Subcutaneous adipose tissue (tissue), 4 donors: ENCODE results near the gene ACTR6. TPM values are rescaled to one million over a fixed set of nuclear protein-coding genes. Genes with fewer than 3 reads are reported as not detected.

Experiments
- total RNA-seq, 4 donors: library from RNA; depleted of rRNA; stranded (reverse); fragments of >200 nt; gene quantifications; one replicate each; pipeline ENCODE4 v1.1.0, GENCODE V29; 2016
- TF ChIP-seq, protein P1 (sequence below): fragments of 450-650 bp; IDR thresholded peaks from one replicate; pipeline ENCODE4 v1.5.1; 2016; ENCODE audit warnings: low read depth, mild to moderate bottlenecking, control low read depth, antibody characterized with exemption, moderate library complexity

The ACTR6 gene
- total RNA-seq, 4 donors from 2014 or later, result 14.3 to 43.4 (median 19.9) TPM

DNA sequence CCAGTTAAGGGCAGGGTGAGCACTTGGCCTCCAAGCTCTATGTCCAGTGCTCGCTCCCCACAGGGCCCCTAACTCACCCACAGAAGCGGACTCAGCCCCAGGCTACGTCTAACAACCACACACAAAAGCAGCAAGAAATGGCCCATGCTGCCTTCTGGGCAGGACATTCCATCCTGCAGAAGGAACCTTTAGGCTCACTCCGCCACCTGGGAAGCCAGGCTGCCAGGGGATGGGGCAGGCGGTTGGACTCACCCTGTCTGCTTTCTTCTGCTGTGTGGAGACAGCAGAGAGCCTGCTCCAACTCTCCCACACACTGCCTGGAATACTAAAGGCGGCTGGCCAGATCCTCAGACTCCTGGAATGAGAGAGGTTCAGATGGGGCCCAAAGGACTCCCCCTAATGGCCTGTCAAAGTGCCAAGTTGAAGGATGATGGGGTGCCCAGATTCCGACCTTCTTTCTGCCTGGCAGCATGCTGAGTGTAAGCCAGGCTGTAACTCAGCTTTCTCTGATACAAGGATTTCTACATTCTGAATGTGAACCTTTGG, 30.2 kb upstream of the ACTR6 start:
- TF ChIP-seq, protein P1, sequence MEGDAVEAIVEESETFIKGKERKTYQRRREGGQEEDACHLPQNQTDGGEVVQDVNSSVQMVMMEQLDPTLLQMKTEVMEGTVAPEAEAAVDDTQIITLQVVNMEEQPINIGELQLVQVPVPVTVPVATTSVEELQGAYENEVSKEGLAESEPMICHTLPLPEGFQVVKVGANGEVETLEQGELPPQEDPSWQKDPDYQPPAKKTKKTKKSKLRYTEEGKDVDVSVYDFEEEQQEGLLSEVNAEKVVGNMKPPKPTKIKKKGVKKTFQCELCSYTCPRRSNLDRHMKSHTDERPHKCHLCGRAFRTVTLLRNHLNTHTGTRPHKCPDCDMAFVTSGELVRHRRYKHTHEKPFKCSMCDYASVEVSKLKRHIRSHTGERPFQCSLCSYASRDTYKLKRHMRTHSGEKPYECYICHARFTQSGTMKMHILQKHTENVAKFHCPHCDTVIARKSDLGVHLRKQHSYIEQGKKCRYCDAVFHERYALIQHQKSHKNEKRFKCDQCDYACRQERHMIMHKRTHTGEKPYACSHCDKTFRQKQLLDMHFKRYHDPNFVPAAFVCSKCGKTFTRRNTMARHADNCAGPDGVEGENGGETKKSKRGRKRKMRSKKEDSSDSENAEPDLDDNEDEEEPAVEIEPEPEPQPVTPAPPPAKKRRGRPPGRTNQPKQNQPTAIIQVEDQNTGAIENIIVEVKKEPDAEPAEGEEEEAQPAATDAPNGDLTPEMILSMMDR, result no peak

DNA sequence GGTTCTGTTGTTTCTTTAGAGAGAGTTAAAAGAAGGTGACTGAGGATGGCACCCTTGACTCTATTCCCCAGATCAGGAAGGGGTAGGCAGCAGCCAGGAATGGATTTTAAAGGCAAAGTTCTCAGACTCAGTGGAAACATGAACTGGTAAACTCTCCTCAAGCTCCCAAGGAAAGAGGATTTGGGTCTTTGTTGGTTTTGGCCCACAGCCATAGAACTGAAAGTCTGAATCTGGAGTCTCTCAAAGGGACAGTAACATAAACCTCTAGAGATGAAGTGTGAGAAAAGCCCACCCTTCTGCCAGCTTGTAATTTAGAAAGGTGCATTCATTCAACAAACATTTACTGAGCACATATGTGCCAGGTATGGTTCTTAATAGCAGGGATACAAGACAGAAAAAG, 29.4 kb upstream of the ACTR6 start:
- TF ChIP-seq, protein P1, result no peak

DNA sequence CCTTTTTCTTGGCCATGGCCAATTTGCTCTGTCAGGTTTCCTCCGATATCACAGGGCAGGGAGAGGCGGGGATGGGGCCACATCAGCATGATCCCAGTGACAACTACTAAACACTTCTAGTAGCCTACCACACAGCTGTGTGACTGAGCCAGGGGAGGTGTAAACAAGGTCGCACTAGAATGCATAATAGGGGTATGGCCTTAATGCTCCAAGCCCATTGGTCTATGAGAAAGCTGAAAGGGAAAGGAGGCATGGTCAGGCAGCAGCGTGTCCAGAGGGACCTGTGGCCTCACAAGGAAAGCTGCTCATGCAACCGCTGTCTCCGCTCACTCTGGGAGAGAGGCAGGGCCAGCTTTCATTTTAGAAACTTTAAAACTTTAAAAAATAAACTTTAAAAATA, 27.5 kb upstream of the ACTR6 start:
- TF ChIP-seq, protein P1, result no peak

DNA sequence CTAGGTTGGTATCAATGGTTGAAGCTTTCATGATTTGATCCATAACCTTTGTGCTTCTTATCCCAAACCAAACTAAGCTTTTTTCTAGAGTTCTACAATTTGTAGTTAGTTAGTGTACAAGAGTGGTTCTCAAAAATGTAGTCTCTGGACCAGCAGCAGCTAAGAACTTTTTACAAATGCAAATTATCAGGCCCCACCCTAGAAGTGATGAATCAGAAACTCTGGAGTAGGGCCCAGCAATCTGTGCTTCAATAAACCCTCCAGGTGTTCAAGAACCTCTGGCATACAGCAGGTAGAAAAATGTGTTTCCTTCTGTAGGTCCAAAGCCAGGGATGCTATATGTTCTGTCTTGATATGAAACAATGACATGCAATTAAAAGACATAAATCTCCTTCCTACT, 26.1 kb upstream of the ACTR6 start:
- TF ChIP-seq, protein P1, result no peak

DNA sequence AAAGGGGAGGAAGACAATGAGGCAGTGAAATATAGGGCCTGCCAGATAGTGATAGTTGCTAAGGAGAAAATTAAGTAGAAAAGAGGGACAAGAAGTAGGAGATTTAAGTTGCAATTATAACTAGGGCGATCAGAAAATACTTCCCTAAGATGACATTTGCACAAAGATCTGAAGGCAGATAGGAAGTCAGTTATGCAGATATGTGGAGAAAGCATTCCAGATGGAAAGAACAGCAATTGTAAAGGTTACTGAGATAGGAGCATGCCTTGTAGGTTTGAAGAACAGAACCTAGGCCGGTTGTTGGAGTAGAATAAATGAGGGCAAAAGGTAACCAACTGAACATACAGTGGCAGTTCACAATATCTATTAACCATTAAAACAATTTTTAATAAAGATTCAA, 21.4 kb upstream of the ACTR6 start:
- TF ChIP-seq, protein P1, result no peak

DNA sequence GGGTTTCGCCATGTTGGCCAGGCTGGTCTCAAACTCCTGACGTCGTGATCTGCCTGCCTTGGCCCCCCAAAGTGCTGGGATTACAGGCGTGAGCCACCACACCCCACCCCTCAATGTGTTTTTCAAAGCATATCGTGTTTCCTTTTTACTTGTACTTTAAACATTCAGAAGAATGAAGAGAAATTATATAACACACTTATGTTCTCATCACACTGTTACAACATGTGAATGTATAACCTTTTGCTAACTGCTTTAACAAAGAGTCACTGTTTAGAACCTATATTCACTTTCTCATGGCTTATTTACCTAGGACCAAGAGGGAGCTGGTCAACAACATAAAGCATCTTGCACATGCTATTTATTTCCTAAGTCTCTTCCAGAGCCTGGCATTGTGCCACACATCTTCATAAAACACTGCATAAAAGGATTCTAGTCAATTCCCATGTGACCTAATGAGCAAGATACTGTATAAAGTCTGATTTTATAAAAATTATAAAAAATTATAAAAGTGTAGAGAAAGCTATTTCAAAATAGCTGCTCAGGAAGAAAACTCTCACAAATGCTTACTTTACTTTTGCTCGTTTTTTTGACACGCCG, 16.0 kb upstream of the ACTR6 start:
- TF ChIP-seq, protein P1, result no peak

DNA sequence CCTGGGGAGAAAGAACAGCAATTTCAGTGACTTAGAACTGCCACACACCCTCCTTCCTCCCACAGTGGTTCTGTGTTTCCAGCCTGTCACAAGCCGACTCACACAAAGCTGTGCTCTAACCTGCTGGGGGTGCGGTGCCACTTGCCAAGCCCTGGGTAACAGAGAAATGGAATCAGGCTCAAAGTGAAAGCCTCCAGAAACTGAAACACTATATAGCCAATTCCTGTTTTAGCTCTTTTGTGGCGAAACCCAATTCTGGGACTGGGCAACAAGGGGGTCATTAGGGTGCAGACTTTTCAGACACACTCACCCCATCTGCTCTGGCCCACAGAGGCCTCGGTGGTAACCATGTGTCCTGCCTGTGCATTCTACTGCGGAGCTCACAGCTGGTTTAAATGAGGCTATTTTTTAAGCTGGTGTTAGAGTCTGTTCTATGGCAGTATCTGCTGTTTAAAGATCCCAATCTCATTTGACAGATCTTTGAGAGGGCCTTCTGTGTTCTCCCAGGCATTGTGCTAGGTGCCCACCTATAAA, 15.2 kb upstream of the ACTR6 start:
- TF ChIP-seq, protein P1, result no peak
